GM21367 (cell line): ENCODE data around the gene MRPS27.

Experiments used
- ATAC-seq: cut with Tn5 transposase; IDR thresholded peaks from one replicate; pipeline ENCODE4 v1.9.1; 2021; ENCODE audit not compliant: unreplicated experiment

Gene MRPS27

DNA sequence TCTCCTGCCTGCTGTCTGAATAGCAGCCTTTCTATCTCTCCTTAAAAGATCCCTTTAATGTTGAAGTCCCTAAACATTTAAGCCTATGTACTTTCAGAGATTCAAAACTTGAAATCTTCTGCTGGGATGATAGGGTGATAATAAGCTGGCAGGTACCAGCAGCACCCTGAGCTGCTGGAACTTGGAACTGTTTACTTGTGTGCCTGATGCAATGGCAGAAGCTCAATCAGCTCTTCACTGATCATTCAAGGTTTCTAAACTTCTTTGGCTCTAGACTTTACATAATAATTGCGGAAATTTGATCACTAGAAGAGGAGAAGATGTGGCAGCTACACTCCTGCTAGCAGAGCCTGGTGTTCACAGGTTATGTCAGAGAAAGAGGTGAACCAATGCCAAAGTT lies 27.6 kb downstream of the MRPS27 start:
- no peak for ATAC-seq

GRCh38 chr5:72291601-72292000 lies 28.4 kb downstream of the MRPS27 start:
- peak; percentile 32 for ATAC-seq

DNA sequence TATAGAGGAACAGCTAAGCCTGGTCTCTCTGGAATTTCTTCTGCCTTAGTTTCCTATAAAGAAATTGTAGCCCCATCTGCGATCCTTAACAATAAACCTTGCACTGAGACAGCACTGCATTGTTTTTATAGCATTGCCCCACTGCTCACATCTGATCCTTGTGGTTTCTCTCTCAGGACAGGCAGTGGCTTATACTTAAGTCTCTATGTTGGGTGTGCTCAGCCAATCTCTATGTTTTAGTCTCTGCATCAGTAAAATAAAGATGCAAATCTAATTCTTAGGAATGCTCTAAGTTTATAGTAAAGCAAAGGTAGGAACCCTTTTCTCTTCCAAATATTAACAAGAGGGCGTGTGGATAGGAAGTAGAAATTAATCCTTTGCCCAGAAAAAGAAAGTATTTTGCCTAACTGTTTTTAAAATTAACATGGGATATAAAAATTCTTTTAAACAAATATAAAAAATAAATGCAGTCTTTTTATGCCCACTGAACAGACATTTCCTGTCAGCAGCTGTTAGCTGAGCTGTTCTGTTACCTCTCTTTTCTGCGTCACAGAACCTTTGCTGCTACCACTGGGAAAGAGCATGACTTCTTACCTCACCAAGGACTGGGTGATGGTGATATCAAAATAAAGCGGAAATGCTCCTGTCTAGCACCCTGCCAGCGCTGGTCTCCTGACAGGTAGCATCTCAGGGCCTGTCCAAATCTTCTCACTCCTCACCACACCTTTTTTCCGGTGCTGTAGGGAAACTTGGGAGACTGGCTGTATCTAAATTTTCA lies 29.5 kb downstream of the MRPS27 start:
- peak; percentile 36 for ATAC-seq

DNA sequence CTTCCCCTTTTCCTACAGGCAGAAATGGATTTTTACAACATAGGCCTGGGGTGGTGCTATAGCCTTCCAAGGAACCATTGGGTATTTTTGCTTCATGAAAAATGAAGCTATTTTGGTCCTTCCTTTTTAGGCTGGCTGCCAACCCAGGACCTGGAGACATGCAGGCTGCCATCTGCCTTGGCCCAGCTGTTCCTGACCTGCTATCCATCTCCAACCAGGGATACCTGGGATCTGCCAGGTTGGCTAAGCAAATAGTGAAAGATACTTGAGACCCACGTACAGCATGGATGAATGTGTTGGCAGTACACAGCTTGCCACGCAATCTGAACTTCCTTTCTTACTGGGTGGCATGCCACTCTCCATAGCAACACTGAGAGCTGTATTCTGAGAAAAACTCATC lies 31.1 kb downstream of the MRPS27 start:
- no peak for ATAC-seq

DNA sequence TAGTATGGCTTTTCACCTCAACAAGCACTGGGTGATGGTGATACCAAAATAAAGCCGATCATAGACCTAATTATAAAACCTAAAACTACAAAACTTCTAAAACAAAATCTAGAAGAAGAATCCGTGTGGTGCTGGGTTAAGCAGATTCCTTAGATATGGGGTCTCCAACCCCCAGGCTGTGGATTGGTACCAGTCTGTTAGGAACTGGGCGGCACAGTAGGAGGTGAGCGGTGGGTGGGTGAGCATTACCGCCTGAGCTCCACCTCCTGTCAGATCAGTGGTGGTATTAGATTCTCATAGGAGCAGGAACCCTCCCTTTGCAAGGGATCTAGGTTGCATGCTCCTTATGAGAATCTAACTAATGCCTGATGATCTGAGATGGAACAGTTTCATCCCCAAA lies 33.2 kb downstream of the MRPS27 start:
- ATAC-seq: no peak

DNA sequence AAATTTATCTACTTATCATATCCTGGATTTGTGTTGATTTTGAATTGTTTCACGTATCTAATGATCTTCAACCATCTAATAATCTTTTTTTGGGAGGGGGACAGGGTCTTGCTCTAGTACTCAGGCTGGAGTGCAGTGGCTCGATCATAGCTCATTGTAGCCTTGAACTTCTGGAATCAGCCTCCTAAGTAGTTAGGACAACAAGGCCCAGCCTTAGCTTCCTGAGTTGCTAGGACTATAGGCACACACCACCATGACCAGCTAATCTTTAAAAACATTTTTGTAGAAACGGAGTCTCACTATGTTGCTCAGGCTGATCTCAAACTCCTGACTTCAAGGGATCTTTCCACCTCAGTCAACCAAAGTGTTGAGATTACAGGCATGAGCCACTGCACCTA lies 34.6 kb downstream of the MRPS27 start:
- no peak for ATAC-seq

GRCh38 chr5:72284559-72285423 lies 35.2 kb downstream of the MRPS27 start:
- no peak for ATAC-seq

DNA sequence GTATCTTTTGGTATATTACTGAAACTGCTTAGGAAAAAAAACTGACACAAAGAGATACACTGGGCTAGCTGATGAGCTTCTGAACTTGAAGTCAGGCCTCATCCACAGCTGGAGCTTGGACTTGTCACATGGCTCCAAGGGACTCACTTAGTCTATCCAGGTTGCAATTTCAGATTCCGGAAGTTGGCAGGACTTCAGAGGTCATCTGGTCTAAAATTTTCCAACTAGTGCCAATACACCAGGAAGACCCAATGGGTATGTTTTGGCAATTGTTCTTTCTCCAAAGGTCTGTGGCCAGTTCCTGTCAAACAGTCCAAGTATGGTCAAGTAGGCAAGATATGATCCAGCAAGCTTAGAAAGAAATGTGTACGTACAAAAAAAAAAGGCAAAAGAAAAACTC lies 36.7 kb downstream of the MRPS27 start:
- no peak for ATAC-seq

DNA sequence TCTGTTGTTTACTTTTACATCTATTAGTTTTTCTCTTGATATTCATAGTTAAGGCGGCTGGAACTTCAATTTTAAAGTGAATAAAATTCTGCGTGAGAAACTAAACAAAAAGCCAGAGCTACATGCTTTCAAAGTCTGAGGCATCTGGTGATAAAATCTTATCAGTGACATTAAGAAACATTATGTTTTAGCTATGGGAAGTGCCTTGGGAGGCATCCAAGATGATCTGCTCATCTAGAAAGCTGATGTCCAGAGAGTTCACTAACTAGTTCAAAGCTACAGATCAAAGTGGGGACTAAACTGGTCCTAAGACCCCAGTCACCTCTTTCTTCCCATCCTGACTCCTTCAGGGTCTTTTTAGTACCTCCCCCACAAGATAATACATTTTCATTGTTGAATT lies 37.2 kb downstream of the MRPS27 start:
- ATAC-seq: no peak

DNA sequence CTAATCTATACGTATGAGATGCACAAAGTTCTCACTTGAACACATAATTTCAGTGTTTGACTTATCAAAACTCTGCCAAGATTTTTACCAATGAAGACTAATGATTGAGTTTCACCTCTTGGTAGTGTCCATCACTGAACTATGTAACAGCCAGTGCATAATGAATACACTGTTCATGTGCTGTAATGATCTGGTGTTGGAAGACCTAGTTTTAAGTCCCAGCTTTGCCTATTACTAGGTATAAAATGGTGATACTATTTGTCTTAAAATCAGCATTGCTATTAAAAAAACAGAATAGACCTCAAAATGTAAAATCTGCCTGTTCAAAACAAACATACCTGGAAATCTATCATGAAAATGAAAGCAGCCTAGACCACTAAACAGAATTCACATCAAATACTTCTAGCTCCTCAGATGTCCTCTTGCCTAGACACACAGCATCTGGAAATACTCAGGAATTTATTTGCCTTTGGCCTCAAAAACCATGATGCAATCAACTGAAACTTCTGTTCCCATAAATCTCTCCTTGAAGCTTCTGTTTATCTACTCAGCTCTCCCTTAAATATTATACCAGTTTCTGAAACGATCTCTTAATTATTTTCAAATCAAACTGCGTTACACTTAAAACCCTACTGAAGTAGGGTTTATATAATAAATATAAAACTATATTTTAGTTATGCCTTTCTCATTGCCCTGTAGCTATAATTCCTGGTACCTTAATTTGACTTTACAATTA lies 38.1 kb downstream of the MRPS27 start:
- no peak for ATAC-seq

- no peak for ATAC-seq
These were observed 38.6 kb downstream of the MRPS27 start for GRCh38 chr5:72281430-72281763.

DNA sequence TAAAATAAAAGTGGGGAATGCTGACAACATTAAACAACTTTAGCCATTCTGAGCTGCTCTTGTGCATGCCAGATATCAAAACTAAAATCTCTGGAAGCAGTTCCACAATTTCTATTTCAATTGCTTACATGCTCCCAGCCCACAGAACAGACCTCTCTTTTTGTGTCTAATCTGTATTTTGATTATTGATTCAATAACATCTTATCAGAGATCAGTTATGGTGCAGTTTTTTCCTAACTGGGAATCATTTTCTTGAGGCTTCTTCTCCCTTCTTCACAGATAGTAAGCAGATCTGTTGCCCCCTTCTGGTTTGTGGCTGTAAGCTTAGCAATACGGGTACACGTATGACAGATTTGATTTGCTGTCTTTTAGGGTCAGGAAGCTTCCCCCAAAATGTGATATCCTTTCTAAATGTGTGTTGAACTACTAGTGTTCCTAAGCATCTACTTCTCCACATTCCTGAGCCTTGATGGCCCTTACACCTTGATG lies 39.4 kb downstream of the MRPS27 start:
- no peak for ATAC-seq

GRCh38 chr5:72276219-72276752 lies 43.8 kb downstream of the MRPS27 start:
- no peak for ATAC-seq

DNA sequence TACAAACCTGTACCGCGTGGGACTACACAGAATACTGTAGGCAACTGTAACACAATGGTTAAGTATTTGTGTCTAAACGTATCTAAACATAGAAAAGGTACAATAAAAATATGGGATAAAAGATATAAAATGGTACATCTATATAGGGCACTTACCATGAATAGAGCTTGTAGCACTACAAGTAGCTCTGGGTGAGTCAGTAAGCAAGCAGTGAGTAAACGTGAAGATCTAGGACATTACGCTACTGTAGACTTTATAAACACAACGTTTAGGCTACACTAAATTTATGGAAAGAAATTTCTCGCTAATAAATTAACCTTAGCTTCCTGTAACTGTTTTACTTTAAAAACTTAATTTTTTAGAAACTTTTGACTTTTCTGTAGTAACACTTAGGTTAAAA lies 46.5 kb downstream of the MRPS27 start:
- no peak for ATAC-seq

DNA sequence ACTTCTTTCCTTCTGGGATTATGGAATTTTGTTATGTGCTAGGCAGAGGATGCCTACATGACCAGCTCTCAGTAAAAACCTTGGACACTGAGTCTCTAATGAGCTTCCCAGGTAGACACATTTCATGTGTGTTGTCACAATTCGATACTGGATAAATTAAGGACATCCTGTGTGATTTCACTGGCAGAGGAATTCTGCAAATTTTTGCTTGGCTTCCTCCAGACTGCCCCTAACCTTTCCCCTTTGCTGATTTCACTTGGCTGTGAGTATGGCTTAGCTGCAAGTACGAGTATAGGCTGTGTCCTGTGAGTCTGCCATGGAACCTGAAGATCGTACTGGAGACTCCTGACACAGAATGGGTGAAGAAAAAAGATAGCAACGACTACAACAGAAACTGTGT lies 47.6 kb downstream of the MRPS27 start:
- ATAC-seq: no peak

DNA sequence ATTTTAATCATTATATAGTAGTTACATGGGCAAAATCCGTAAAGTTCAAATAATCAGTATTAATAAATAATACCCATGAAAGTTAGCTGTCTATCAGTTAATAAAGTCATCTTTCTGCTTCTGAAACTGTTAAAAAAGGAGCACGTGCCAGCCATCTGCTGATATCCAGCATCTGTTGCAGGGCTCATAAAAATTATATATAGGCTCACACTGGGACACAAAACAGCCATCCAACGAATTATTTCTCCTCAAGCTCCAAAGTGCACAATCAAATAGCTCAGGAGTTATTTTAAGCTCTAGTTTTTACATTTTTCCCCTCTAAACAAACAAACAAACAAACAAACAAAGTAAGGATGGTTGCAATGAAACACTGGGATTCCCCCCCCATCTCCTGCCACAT lies 48.3 kb downstream of the MRPS27 start:
- ATAC-seq: no peak

DNA sequence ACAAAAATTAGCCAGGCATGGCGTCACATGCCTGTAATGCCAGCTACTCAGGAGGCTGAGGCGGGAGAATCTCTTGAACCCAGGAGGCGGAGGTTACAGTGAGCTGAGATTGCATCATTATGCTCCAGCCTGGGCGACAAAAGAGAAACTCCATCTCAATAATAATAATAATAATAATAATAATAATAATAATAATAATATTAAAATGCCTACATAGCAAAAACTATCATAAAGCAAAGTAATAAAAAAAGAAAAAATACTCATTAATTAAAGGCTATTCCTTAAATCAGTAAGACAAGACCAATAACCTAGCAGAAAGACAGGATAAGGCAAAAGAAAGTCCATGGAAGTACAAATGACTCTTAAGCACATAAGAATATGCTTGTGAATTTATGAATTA lies 50.0 kb downstream of the MRPS27 start:
- ATAC-seq: no peak

GRCh38 chr5:72269411-72269780 lies 50.6 kb downstream of the MRPS27 start:
- no peak for ATAC-seq

DNA sequence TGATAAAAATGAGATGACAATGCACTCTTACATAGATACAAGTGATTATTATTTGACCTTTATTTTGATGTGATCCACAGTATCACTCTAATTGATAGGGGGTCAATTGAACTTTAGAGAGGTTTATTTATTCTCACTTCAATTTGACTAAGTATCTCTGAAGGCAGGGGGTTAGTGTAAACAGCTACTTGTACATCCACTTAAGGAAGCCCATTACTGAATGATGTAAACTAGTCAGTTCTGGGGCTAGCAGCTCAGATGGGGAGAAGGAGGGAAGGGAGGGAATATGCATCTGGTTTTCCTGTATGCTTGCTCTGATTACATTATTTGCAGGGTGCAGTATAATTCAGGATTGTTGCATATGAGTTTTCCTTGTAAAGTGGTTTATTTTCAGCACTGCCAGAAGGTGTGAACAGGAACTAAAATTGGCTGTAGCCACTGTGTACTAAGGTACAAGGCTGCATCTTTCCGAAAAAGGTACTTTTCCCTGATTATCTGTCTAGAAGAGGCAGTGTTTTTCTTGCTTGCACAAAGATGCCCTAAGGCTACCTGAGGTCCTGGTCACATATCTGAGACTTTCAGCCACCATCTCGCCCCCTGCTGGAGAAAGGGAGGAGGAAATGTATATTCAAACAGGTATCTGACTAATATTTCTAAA lies 51.2 kb downstream of the MRPS27 start:
- ATAC-seq: no peak

DNA sequence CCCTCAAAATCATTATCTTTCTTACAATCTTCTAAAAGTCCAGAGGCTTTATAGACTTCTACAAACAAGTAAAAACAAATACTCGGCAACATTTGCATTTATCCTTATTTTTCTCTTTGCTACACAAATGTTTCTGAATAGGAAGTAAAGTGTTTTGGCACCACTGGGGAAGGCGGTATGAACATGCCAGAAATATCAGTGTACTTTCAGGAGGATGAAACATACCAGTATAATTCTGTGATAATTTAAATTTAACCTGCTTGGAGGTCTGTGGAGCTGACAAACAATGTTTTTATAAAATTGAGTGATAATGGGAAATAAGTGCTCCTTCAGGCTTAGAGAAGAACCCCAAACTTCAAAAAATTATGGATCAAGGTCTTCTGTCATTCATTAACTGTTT lies 51.8 kb downstream of the MRPS27 start:
- ATAC-seq: no peak

GRCh38 chr5:72267685-72268084 lies 52.4 kb downstream of the MRPS27 start:
- no peak for ATAC-seq
